CD4-positive, alpha-beta memory T cell (primary cell): ENCODE data around the gene MYOCD. TPM values are rescaled to one million over a fixed set of nuclear protein-coding genes. Genes with fewer than 3 reads are reported as not detected.

Experiments
- CTCF ChIA-PET: fragments of 350-600 bp; sonication (Branson Sonifier 250); formaldehyde crosslinking; loops from one replicate; lab custom pipeline; 2021; ENCODE audit warnings: inconsistent platforms; ENCODE audit not compliant: partially characterized antibody; lab: Charles Lee
- POLR2A ChIA-PET: fragments of 350-600 bp; sonication (Branson Sonifier 250); formaldehyde crosslinking; loops from one replicate; lab custom pipeline; 2021; ENCODE audit not compliant: partially characterized antibody; lab: Charles Lee
- DNase-seq, 5 donors: peaks; one replicate each; pipeline versions ENCODE4 v3.0.0 to v3.0.0-alpha.2; 2020 to 2022; ENCODE audit warnings: mixed read lengths in 1 of 5
- H3K27ac ChIP-seq: one replicate; pipeline ENCODE4 v1.7.0; 2013; ENCODE audit warnings: low read depth, low read length
- H3K27me3 ChIP-seq: 2 replicates; pipeline ENCODE4 v1.7.0; 2013; ENCODE audit warnings: mild to moderate bottlenecking, low read length, moderate library complexity; ENCODE audit not compliant: insufficient read depth
- H3K36me3 ChIP-seq: 2 replicates; pipeline ENCODE4 v1.7.0; 2013; ENCODE audit warnings: mild to moderate bottlenecking, low read length, moderate library complexity; ENCODE audit not compliant: insufficient read depth
- H3K4me1 ChIP-seq: 2 replicates; pipeline ENCODE4 v1.7.0; 2013; ENCODE audit warnings: mild to moderate bottlenecking, low read length, moderate library complexity; ENCODE audit not compliant: insufficient read depth
- H3K4me3 ChIP-seq, 2 donors: one replicate each; pipeline ENCODE4 v1.7.0; 2013; ENCODE audit warnings: low read length in 2 of 2, mild to moderate bottlenecking in 1 of 2
- H3K9me3 ChIP-seq, 2 donors: one replicate each; pipeline ENCODE4 v1.7.0; 2013; ENCODE audit warnings: low read length in 2 of 2, control low read depth in 1 of 2; ENCODE audit not compliant: control insufficient read depth in 1 of 2
- H3K27ac Mint-ChIP-seq, 7 donors: one replicate each; pipeline ENCODE4 v1.8.0; 2020 to 2021; ENCODE audit warnings: mixed read lengths in 7 of 7, mild to moderate bottlenecking in 6 of 7, inconsistent platforms in 3 of 7, moderate library complexity in 3 of 7
- H3K27me3 Mint-ChIP-seq, 2 donors: one replicate each; pipeline ENCODE4 v1.8.0; 2020 to 2021; ENCODE audit warnings: mixed read lengths in 2 of 2
- H3K36me3 Mint-ChIP-seq, 2 donors: one replicate each; pipeline ENCODE4 v1.8.0; 2020 to 2021; ENCODE audit warnings: mixed read lengths in 2 of 2, inconsistent platforms in 1 of 2, mild to moderate bottlenecking in 1 of 2
- H3K4me1 Mint-ChIP-seq, 4 donors: one replicate each; pipeline ENCODE4 v1.8.0; 2020 to 2021; ENCODE audit warnings: mixed read lengths in 4 of 4, mild to moderate bottlenecking in 1 of 4
- H3K4me3 Mint-ChIP-seq, 8 donors: one replicate each; pipeline ENCODE4 v1.8.0; 2020 to 2021; ENCODE audit warnings: mixed read lengths in 8 of 8, mild to moderate bottlenecking in 7 of 8, moderate library complexity in 6 of 8, inconsistent platforms in 3 of 8
- H3K9me3 Mint-ChIP-seq, 8 donors: one replicate each; pipeline ENCODE4 v1.8.0; 2020 to 2021; ENCODE audit warnings: mixed read lengths in 8 of 8, mild to moderate bottlenecking in 5 of 8, inconsistent platforms in 3 of 8, moderate library complexity in 1 of 8
- intact Hi-C: fragments of 100-400 bp; cut with micrococcal nuclease; formaldehyde crosslinking; loops from one replicate; pipeline ENCODE4 v1.15.1; 2023
- polyA plus RNA-seq, 2 donors: library from polyadenylated mRNA; unstranded; fragments of 300-500 nt; fragmentation: Illumina TruSeq; gene quantifications; one replicate each; pipeline ENCODE4 v1.2.3, GENCODE V29; 2021
- total RNA-seq, 2 experiments: library from RNA; stranded (reverse); gene quantifications; one replicate each; pipeline ENCODE4 v1.2.3, GENCODE V29; 2021

MYOCD gene
- total and polyA plus RNA-seq, 4 experiments from 2014 or later: not detected

GRCh38 chr17:12623220-12623848 is 42.4 kb upstream of the MYOCD start:
- H3K27me3 Mint-ChIP-seq: peaks cover 0 to 2% of the 10 kb centered on the region in 2 donors
- DNase-seq: no peak
- ChIA-PET CTCF (no interaction called here), POLR2A (no interaction called here)
- Histone ChIP-seq H3K9me3 (no peaks in the 10 kb centered on the region), H3K4me3 (no peak overlapping the region), H3K4me1 (no peaks in the 10 kb centered on the region), H3K36me3 (no peaks in the 10 kb centered on the region), H3K27me3 (no peaks in the 10 kb centered on the region), H3K27ac (no peak overlapping the region)
- H3K36me3 Mint-ChIP-seq: peaks cover 0 to 3% of the 10 kb centered on the region in 2 donors
- H3K4me1 Mint-ChIP-seq: no peaks in the 10 kb centered on the region
- no peak overlapping the region for H3K27ac Mint-ChIP-seq
- H3K9me3 Mint-ChIP-seq: peaks cover 0 to 8% (median 2%) of the 10 kb centered on the region in 8 donors
- no peak overlapping the region for H3K4me3 Mint-ChIP-seq
- intact Hi-C loops: no loop called here

- CTCF ChIA-PET: no interaction called here
- no peak overlapping the region for H3K4me3 ChIP-seq
- no peak for DNase-seq
- peaks cover 0 to 3% of the 10 kb centered on the region in 2 donors for H3K36me3 Mint-ChIP-seq
- H3K27ac ChIP-seq: no peak overlapping the region
- no peaks in the 10 kb centered on the region for H3K4me1 ChIP-seq
- no peaks in the 10 kb centered on the region for H3K4me1 Mint-ChIP-seq
- H3K36me3 ChIP-seq: no peaks in the 10 kb centered on the region
- no peak overlapping the region for H3K27ac Mint-ChIP-seq
- no peaks in the 10 kb centered on the region for H3K9me3 ChIP-seq
- no peak overlapping the region for H3K4me3 Mint-ChIP-seq
- intact Hi-C loops: no loop called here
- peaks cover 0 to 8% (median 2%) of the 10 kb centered on the region in 8 donors for H3K9me3 Mint-ChIP-seq
- peaks cover 0 to 2% of the 10 kb centered on the region in 2 donors for H3K27me3 Mint-ChIP-seq
- POLR2A ChIA-PET: no interaction called here
- H3K27me3 ChIP-seq: no peaks in the 10 kb centered on the region
These were observed 41.5 kb upstream of the MYOCD start for GRCh38 chr17:12624211-12624610.

- Mint-ChIP-seq H3K4me3 (no peak overlapping the region), H3K27me3 (peaks cover 0 to 2% of the 10 kb centered on the region in 2 donors), H3K4me1 (no peaks in the 10 kb centered on the region), H3K36me3 (peaks cover 0 to 3% of the 10 kb centered on the region in 2 donors), H3K27ac (no peak overlapping the region), H3K9me3 (peaks cover 0 to 8% (median 2%) of the 10 kb centered on the region in 8 donors)
- H3K27ac ChIP-seq: no peak overlapping the region
- DNase-seq: no peak
- CTCF ChIA-PET: no interaction called here
- intact Hi-C loops: no loop called here
- H3K4me1 ChIP-seq: no peaks in the 10 kb centered on the region
- no peaks in the 10 kb centered on the region for H3K9me3 ChIP-seq
- H3K4me3 ChIP-seq: no peak overlapping the region
- no peaks in the 10 kb centered on the region for H3K27me3 ChIP-seq
- POLR2A ChIA-PET: no interaction called here
- H3K36me3 ChIP-seq: no peaks in the 10 kb centered on the region
These were observed 40.6 kb upstream of the MYOCD start for GRCh38 chr17:12625092-12625491.

GRCh38 chr17:12627177-12627629 is 38.5 kb upstream of the MYOCD start:
- CTCF ChIA-PET: no interaction called here
- no peak overlapping the region for H3K4me3 Mint-ChIP-seq

GRCh38 chr17:12627781-12628451 is 37.8 kb upstream of the MYOCD start:
- Mint-ChIP-seq H3K27ac (no peak overlapping the region), H3K4me1 (no peaks in the 10 kb centered on the region), H3K27me3 (no peaks in the 10 kb centered on the region), H3K9me3 (peaks cover 0 to 7% (median 4%) of the 10 kb centered on the region in 8 donors), H3K36me3 (peaks cover 0 to 3% of the 10 kb centered on the region in 2 donors), H3K4me3 (no peak overlapping the region)
- H3K27me3 ChIP-seq: no peaks in the 10 kb centered on the region
- H3K27ac ChIP-seq: no peak overlapping the region
- no peak for DNase-seq
- no peak overlapping the region for H3K4me3 ChIP-seq
- intact Hi-C loops: no loop called here
- H3K4me1 ChIP-seq: no peaks in the 10 kb centered on the region
- ChIA-PET CTCF (no interaction called here), POLR2A (no interaction called here)
- H3K9me3 ChIP-seq: no peaks in the 10 kb centered on the region
- no peaks in the 10 kb centered on the region for H3K36me3 ChIP-seq

More at GRCh38 chr17:12627177-12627629, 38.5 kb upstream of the MYOCD start:
- POLR2A ChIA-PET: no interaction called here
- Histone ChIP-seq H3K36me3 (no peaks in the 10 kb centered on the region), H3K27ac (no peak overlapping the region), H3K27me3 (no peaks in the 10 kb centered on the region), H3K4me3 (no peak overlapping the region), H3K4me1 (no peaks in the 10 kb centered on the region), H3K9me3 (no peaks in the 10 kb centered on the region)
- no peaks in the 10 kb centered on the region for H3K27me3 Mint-ChIP-seq
- no peaks in the 10 kb centered on the region for H3K4me1 Mint-ChIP-seq
- H3K27ac Mint-ChIP-seq: no peak overlapping the region
- intact Hi-C loops: no loop called here
- DNase-seq: no peak
- peaks cover 0 to 8% (median 2%) of the 10 kb centered on the region in 8 donors for H3K9me3 Mint-ChIP-seq
- peaks cover 0 to 3% of the 10 kb centered on the region in 2 donors for H3K36me3 Mint-ChIP-seq

- Mint-ChIP-seq H3K9me3 (peaks cover 0 to 6% (median 3%) of the 10 kb centered on the region in 8 donors), H3K27me3 (no peaks in the 10 kb centered on the region), H3K36me3 (no peaks in the 10 kb centered on the region), H3K4me3 (no peak overlapping the region), H3K27ac (no peak overlapping the region), H3K4me1 (no peaks in the 10 kb centered on the region)
- H3K27me3 ChIP-seq: no peaks in the 10 kb centered on the region
- intact Hi-C loops: no loop called here
- no peaks in the 10 kb centered on the region for H3K4me1 ChIP-seq
- H3K36me3 ChIP-seq: no peaks in the 10 kb centered on the region
- no peaks in the 10 kb centered on the region for H3K9me3 ChIP-seq
- H3K4me3 ChIP-seq: no peak overlapping the region
- CTCF ChIA-PET: no interaction called here
- POLR2A ChIA-PET: no interaction called here
- H3K27ac ChIP-seq: no peak overlapping the region
- no peak for DNase-seq
These were observed 34.6 kb upstream of the MYOCD start for GRCh38 chr17:12631076-12631475.

- H3K27ac Mint-ChIP-seq: no peak overlapping the region
- H3K27me3 ChIP-seq: no peaks in the 10 kb centered on the region
- POLR2A ChIA-PET: no interaction called here
- peaks cover 0 to 5% (median 3%) of the 10 kb centered on the region in 8 donors for H3K9me3 Mint-ChIP-seq
- intact Hi-C loops: no loop called here
- H3K36me3 ChIP-seq: no peaks in the 10 kb centered on the region
- H3K9me3 ChIP-seq: no peaks in the 10 kb centered on the region
- CTCF ChIA-PET: no interaction called here
- no peaks in the 10 kb centered on the region for H3K4me1 ChIP-seq
- no peak overlapping the region for H3K4me3 ChIP-seq
- no peak for DNase-seq
- H3K4me3 Mint-ChIP-seq: no peak overlapping the region
- no peaks in the 10 kb centered on the region for H3K4me1 Mint-ChIP-seq
- peaks cover 0 to 2% of the 10 kb centered on the region in 2 donors for H3K27me3 Mint-ChIP-seq
- no peak overlapping the region for H3K27ac ChIP-seq
- H3K36me3 Mint-ChIP-seq: no peaks in the 10 kb centered on the region
These were observed 32.9 kb upstream of the MYOCD start for GRCh38 chr17:12632785-12633184.
